Spleen (tissue), 7 donors: ENCODE data around the gene SLC4A4.

Source experiments
- CTCF ChIP-seq, 11 experiments: fragments of 200-600 bp in 7 of 11; fragments of 450-650 bp in 4 of 11; sonication (generic) in 4 of 11; IDR thresholded peaks in 8 of 11; conservative IDR thresholded peaks in 3 of 11; 1 replicate in 7 of 11; 2 replicates in 4 of 11; pipeline versions ENCODE4 v1.4.0 to v1.8.0; 2016 to 2021; ENCODE audit warnings: antibody characterized with exemption in 11 of 11, inconsistent platforms in 4 of 11, mild to moderate bottlenecking in 1 of 11
- POLR2A ChIP-seq, 3 donors: fragments of 450-650 bp; IDR thresholded peaks; one replicate each; pipeline ENCODE4 v1.5.1; 2017; ENCODE audit warnings: antibody characterized with exemption in 3 of 3, mild to moderate bottlenecking in 1 of 3
- donor health status: DM: no; HTN: no; CAD: no; lungs with moderate emphysema.
- donor health status: DM: no; HTN: no; CAD: no.
- donor health status: DM: no; HTN: no; CAD: no.

GRCh38 chr4:71356924-71357663 is 18.3 kb downstream of the SLC4A4 start:
- TF ChIP-seq CTCF (IDR thresholded peaks at IDR 0.05 in 8 of 11, conservative IDR thresholded peaks at IDR 0.05 in 3 of 11), result no peak
- no peak for TF ChIP-seq POLR2A (IDR thresholded peaks at IDR 0.05)
